Measurements from ENCODE around the gene UNG. TPM values are rescaled to one million over a fixed set of nuclear protein-coding genes. Genes with fewer than 3 reads are reported as not detected.
"Not testable (repeated sequence)": the region's sequence is repeated elsewhere in the genome, so short reads cannot be mapped to it uniquely, and the experiment has no call there.

The UNG gene
- total RNA-seq = 10 to 100 TPM; 23.2 to 28.7 (median 23.9) TPM

- intact Hi-C loops (cut with DNase I; ENCODE audit: low total_unique reads) = no loop called here
- H3K9me3 ChIP-seq = no peaks in the 10 kb centered on the region
- peak within 1 kb of the TSS; percentile 80 to 86 (median 82) for H3K4me3 ChIP-seq
- H3K27ac ChIP-seq = peak within 1 kb of the TSS; percentile 87 to 92
- H3K36me3 ChIP-seq = no peaks in the 10 kb centered on the region
- no peaks in the 10 kb centered on the region for H3K27me3 ChIP-seq
- no peak for TF ChIP-seq CTCF (IDR thresholded peaks at IDR 0.05)
- TF ChIP-seq POLR2AphosphoS5 (IDR thresholded peaks at IDR 0.05) = peak in 1 of 3 donors; percentile 45
- peaks cover 5 to 11% of the 10 kb centered on the region in 2 donors for H3K4me1 ChIP-seq
- peak; percentile 97 to 98 for DNase-seq (ENCODE audit: low spot score in 2 of 2)
These were observed at the start of gene UNG for GRCh38 chr12:109097435-109098182. TSS of gene UNG (plus strand) at chr12:109097597. CDS start at chr12:109097680, 83 bp downstream.

- H3K9me3 ChIP-seq; intact Hi-C loops (cut with DNase I; ENCODE audit: low total_unique reads); H3K36me3 ChIP-seq; H3K27ac ChIP-seq; H3K27me3 ChIP-seq; DNase-seq (ENCODE audit: low spot score in 2 of 2); H3K4me3 ChIP-seq: not testable (repeated sequence)
- H3K4me1 ChIP-seq = peaks cover 2 to 10% of the 10 kb centered on the region in 2 donors
These were observed 48.7 kb upstream of the UNG start for GRCh38 chr12:109048706-109049105.

GRCh38 chr12:109049794-109050193, 47.6 kb upstream of the UNG start:
- H3K4me1 ChIP-seq = peaks cover 3 to 17% of the 10 kb centered on the region in 2 donors
- H3K9me3 ChIP-seq; H3K27ac ChIP-seq; DNase-seq (ENCODE audit: low spot score in 2 of 2); intact Hi-C loops (cut with DNase I; ENCODE audit: low total_unique reads); H3K36me3 ChIP-seq; H3K27me3 ChIP-seq; H3K4me3 ChIP-seq: not testable (repeated sequence)

GRCh38 chr12:109052097-109052413, 45.3 kb upstream of the UNG start:
- H3K27me3 ChIP-seq = no peaks in the 10 kb centered on the region
- peak overlapping the region; percentile 85 to 91 for H3K27ac ChIP-seq
- H3K9me3 ChIP-seq = no peaks in the 10 kb centered on the region
- H3K4me3 ChIP-seq = peak overlapping the region; percentile 96 to 99 (median 97)
- H3K36me3 ChIP-seq = no peaks in the 10 kb centered on the region
- H3K4me1 ChIP-seq = peaks cover 3 to 17% of the 10 kb centered on the region in 2 donors
- TF ChIP-seq POLR2AphosphoS5 (IDR thresholded peaks at IDR 0.05) (no peak), POLR2A (IDR thresholded peaks at IDR 0.05) (no peak), CTCF (IDR thresholded peaks at IDR 0.05) (no peak)
- intact Hi-C loops (cut with DNase I; ENCODE audit: low total_unique reads) = no loop called here
- DNase-seq (ENCODE audit: low spot score in 2 of 2) = no peak

GRCh38 chr12:109052414-109053323, 44.7 kb upstream of the UNG start, which contains the start of gene USP30:
TSS of gene USP30 (plus strand) at chr12:109052576. CDS start at chr12:109052679, 103 bp downstream.
- peak within 1 kb of the TSS; percentile 96 to 99 (median 97) for H3K4me3 ChIP-seq
- H3K27ac ChIP-seq = peak within 1 kb of the TSS; percentile 85 to 91
- peaks cover 3 to 17% of the 10 kb centered on the region in 2 donors for H3K4me1 ChIP-seq
- TF ChIP-seq CTCF (IDR thresholded peaks at IDR 0.05) (no peak), POLR2AphosphoS5 (IDR thresholded peaks at IDR 0.05) (peak; percentile 63 to 80 (median 74))
- no peaks in the 10 kb centered on the region for H3K27me3 ChIP-seq
- peak; percentile 72 to 84 for DNase-seq (ENCODE audit: low spot score in 2 of 2)
- no peaks in the 10 kb centered on the region for H3K9me3 ChIP-seq
- intact Hi-C loops (cut with DNase I; ENCODE audit: low total_unique reads) = no loop called here
- no peaks in the 10 kb centered on the region for H3K36me3 ChIP-seq

All from breast epithelium (tissue), 4 donors.